NCI-H1436 treated with DMSO at 0.1 percent for 48 hours (cell line): ENCODE results near the gene PBX2.
A peak's percentile ranks its signal among the peaks of the same experiment; 100 is the strongest.

ENCODE experiments used
- DNase-seq: peaks from one replicate; lab custom pipeline; 2025; lab: John Stamatoyannopoulos, UW

Gene PBX2

DNA sequence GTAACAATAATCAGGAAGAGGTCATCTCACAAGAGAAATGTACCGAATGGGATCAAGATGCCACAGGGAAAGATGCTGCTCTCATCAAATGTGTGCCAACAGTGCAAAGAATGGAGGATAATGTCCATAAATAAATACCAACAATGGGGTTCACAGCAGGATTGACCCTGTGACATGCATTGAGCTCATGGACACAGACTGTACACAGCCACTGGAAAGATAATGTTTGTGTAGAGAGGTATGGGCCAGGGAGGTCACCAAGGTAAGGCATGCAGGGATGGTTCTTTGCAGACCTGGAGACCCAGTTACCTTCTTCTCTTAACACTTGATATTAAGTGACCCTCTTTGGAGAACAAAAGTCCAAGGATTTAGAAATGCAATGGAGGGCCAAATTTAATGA lies 15.6 kb downstream of the PBX2 start:
- no peak for DNase-seq

DNA sequence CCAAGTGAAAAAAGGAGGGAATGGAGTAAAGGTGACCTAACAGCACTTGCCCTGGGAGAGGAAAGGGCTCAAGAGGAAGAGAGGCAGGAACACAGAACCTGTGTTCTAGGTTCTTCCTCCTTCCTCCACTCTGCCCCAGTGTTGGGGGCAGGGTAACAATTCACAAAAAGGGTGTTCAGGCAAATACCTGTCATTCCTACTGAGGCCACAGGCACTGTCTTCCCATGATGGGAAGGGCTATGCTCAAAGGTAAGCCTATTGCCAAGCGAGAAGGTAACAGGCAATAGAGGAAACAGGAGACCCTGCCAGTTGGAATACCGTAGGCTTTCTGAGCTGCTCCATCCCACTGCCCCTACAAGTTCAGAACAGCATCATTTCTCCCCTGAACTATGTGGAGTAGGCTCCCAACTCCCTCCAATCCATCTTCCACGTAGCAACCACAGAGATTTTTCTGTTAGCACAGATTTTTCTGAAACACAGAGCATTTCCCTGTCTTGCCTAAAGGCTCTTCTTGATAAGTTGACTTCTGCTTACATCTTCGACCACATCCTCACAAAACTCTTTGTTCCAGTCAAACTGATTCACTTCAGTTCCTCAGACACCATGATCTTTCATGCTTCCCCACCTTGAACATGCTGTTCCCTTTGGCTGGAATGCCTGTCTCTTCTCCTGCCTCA lies 16.8 kb downstream of the PBX2 start:
- DNase-seq: no peak

DNA sequence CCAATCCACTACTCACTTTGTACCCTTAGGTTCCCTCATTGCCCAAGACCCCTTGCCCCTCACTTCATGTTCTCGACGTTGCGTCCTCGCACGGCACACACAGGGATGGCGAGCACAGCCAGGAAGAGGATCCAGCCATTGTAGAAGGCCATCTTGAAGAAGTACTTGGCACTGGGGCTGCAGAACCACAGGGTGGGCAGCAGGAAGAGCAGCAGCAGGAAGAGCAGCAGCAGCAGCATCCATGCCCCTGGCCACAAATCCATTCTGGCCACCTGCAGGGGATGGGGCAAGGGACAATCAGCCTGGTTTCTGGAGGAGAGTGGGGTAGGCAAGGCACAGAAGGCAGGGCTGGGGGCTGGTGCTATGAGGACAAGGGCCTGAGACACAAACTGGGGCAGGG lies 18.8 kb downstream of the PBX2 start:
- DNase-seq: no peak

DNA sequence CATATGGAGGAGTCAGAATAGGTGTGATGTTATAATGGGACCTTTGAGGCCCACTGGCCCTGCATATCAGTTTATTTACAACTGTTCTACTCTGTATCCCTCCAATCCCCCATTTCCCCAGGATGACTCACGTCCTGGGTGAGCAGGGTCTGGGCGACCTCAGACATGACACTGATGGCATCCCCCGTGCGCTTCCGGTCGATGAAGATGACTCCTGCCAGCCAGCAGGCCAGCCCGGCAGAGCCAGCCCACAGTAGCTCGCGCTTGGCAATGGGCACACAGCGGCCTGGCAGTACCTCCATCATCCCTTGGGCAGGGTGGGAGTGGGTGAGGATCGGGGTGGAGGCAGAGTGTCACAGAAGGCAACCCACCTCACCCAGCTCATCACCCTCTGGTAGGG lies 19.7 kb downstream of the PBX2 start:
- DNase-seq: no peak

DNA sequence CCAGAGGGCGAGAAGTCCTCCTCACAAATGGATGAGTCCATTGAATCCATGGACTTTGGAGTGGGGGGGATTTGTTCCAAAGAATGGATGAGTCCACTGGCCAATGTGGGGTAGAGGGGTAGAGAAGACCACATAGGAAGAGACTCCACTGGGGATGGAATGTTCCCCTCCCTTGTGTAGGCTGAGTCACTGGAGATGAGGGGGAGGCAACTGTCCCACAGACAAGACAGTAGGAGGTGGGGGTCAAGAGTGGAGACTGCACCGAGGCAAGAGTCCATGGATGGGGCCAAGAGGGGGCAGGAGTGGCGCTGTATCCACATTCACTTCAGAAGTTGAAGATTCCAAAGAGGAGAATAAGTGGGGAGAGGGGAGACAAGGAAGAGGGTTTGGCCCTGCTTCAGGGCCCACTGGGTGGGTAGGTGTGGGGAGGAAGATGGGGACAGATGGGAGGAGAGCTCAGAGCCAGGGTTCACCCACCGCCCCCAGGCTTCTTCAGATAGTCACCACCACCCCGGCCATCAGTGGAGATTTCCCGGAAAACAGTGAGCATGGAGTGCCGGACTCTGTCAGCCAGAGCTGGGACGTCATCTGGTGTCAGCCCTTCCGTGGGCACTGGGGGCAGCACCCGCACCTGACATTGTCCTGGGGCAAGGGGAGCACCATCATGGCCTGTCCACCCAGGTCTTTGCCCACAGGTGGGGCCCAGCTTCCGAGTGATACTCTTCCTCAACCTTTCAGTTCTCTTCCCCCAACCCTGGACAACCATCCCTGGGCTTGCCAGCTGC lies 21.0 kb downstream of the PBX2 start:
- no peak for DNase-seq

DNA sequence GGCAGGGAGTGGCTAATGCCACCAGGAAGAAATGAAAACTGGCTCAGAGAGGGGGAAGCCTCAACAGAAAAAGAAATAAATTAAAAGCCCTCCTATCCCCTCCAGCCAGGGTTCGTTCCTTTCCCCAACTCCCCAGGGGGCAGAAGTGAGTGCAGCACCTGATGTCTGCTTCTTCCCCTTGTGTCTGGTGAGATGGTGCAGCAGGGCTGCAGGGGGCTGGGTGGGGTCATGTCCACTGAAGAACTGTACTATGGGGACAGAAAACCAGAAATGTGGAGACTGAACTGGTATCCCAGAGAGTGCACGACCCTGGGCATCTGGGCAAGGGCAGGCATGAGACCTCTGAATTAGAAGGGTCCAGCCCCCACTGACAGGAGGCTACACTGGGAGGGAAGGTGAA lies 21.7 kb downstream of the PBX2 start:
- no peak for DNase-seq

DNA sequence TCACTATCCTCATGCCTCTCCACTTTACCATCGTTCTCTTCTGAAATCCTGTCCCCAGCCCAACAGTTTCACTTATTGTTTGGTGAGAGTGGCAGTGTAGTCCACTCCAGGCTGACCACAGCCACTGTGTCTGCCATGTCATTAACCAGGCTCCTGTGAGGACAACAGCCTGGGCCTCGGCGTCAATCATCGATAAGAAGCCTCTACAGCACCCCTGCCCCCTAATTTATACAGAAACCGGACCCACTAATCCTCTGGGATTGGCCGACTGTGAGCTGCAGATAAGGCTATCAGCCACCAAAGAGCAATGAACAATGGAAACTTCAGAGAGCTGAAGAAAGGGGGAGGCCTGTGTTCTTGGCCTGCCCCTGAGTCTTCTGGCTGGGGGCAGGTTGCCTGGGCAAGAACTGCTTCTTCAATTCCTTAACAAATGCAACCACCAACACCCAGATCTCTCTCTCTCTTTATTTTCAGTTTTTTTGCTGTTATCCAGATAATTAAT lies 22.2 kb downstream of the PBX2 start:
- no peak for DNase-seq

DNA sequence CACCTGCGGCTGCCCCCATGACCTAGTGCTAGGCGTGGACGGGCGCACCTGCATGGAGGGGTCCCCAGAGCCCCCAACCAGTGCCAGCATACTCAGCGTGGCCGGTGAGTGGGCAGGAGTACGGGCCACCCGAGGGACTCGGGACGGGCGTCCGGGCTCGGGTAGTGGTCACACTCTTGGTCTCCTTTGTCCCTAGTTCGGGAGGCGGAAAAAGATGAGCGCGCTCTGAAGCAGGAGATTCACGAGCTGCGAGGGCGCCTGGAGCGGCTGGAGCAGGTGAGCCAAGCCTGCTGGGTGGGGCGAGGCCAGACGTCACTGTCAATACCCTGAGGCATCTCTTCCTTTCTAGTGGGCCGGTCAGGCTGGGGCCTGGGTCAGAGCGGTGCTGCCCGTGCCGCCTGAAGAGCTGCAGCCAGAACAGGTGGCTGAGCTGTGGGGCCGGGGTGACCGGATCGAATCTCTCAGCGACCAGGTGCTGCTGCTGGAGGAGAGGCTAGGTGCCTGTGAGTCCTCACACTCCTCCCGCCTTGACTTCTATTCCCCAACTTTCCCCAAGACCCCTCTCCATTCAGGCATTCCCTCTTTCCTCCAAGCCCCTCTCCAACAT lies 22.7 kb downstream of the PBX2 start:
- no peak for DNase-seq

DNA sequence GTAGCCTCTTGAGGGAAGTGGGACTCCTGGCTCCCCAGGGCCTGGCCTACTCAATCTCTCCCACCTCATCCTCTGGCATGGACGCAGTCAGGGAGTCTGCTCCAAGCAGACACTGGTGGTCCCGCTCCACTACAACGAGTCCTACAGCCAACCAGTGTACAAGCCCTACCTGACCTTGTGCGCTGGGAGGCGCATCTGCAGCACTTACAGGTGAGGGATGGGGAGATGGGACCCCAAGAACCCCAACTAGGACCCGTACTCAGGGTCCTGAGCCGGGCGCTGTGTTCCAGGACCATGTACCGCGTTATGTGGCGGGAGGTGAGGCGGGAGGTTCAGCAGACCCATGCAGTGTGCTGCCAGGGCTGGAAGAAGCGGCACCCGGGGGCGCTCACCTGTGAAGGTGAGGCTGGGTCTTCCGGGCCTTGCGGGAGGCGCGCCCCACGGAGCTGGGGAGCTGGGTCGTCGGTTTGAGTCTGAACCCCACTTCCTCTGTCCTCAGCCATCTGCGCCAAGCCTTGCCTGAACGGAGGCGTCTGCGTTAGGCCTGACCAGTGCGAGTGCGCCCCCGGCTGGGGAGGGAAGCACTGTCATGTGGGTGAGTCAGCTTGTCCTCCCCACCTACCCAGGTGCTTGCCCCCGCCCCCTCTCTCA lies 23.5 kb downstream of the PBX2 start:
- DNase-seq: no peak

DNA sequence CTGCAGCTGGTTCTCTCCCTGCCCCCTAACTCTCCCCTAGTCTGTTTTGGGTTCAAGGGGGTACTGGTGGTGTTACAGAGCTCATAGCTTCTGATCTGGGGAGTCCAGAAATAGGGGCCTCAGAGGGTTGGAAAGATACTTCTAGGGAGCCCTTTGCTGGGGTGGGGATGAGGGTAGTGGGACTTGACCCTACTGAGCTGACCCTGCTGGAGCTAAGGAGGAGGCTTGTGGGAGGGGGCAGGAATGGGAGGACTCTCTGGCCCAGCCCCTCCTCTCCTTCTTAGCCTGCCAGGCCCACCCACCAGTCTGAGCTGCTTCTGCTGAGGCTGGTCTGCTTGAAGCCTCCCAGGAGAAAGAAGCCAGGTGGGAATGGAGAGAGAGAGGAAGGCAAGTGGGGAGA lies 25.7 kb downstream of the PBX2 start, which contains the start of gene EGFL8:
Gene EGFL8, plus strand, starts transcription at position 301 of the 400 bp plus-strand sequence. CDS start 1,571 bp downstream, outside the sequence.
- DNase-seq: no peak

DNA sequence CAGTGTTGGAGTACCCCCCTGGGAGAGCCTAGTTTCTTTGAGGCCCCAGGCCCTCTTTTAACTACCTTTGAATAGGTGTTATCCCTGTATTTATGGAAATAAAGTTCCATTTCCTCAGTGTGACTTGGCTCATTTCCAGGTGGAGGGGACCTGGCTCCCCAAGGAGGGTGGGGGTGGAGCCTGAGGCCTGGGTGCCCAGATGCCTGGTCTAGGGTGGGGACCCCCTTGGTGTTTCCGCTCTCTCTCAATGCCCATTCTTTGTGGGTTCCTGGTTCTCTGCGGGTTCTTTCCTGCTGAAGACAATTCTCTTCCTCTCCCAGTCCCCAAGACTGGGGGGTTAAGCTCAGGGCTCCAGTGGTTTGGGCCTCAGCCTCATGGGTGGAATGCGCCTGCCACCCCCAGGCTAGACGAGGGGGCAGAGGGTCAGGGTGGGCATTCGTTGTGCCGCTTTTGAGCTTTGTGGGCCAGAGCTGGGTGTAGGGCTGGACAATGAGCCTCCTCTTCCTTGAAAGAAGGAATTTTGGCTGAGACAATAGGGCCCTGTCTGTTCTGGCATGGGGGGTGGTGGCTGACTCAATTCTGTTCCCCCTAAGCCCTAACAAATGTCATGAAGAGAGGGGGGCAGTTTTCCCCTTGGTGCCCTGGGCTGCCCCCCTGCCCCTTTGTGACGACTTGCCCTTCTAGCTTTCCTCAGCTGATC lies 26.3 kb downstream of the PBX2 start:
- DNase-seq: no peak

DNA sequence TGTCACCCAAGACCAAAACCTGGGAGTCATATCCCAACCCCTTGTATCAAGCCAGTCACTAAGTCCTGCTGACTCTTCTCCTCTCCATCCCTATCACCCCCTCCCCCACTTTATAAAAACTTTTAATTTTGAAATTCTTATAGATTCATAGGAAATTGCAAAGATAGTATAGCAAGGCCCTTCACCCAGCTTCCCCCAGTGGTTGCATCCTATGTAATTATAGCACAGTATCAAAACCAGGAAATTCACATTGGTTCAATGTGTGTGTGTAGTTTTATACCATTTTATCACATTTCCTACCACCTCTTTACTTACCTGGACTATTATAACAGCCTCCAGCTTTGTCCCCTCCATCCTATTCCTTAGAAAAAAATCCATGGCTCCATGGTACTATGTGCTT lies 31.9 kb downstream of the PBX2 start:
- no peak for DNase-seq

DNA sequence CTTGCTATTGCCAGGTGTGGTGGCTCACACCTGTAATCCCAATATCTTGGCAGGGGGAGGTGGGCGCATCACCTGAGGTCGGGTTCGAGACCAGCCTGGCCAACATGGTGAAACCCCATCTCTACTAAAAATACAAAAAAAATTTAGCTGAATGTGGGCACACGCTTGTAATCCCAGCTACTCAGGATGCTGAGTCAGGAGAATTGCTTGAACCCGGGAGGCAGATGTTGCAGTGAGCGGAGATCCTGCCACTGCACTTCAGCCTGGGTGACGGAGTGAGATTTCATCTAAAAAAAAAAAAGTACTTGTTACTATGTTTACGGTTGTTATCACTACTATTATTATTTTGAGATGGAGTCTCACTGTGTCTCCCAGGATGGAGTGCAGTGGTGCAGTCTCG lies 33.1 kb downstream of the PBX2 start:
- DNase-seq: no peak

DNA sequence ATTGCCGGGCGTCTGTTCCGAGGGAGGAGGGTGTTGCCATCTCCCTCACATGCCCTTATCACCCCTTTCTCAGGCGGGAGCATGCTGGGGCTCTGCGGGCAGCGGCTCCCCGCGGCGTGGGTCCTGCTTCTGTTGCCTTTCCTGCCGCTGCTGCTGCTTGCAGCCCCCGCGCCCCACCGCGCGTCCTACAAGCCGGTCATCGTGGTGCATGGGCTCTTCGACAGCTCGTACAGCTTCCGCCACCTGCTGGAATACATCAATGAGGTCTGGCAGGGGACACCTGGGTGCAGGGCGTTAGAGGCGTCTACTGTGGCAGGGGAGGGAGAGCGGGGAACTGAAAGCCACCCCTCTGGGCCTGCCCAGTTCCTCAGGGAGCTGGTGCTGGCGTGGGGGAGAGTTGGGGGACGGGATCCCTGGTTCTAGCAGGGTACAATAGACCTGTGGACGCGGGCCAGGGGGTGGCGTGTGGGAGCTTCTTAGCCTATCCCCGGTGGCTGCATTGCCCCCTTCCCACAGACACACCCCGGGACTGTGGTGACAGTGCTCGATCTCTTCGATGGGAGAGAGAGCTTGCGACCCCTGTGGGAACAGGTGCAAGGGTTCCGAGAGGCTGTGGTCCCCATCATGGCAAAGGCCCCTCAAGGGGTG lies 35.4 kb downstream of the PBX2 start:
- no peak for DNase-seq

DNA sequence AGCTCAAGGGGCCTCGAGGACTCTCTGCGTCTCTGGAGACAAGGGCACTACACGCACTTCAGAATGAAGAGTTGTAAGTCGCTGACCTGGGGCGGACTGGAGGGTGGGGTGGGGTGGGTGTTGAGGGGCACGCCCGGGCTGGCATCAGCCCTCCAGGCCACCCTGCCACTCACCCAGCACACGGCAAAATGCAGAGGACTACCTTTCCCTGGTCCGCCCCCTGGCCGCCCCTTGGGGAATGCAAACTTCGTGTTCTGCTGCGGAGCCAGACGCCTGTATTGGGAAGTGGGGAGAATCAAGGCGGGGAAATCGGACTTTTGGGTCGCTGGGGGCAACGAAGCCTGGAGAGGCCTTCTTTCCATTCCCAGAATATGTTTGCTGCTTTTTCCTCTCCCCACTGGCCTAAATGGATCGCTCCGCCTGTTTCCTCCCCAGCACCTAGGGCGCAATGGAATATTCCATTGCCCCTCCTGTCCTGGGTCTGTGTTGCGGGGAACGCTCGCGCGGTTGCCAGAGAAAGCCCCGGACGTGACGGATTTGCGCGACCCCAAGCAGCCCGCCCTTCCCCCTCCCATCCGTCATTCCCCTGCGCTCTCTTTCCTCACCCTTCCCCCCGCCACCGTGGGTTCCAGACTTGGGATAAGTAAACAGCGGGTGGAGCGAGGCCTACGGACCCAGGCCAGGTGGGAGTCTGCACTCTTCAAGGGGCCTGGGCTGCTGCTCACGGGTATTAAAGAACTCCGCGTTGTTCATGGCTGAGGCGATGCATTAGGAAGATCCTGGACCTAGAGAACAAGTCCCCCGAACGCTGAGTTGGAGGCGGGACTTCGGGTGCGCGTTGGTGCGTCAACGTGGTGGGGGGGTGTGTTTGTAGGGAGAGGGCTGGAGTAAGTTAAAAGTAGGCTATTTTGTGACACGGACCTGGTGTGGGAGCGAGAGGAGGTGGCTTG lies 36.2 kb downstream of the PBX2 start, which contains the start of gene PPT2:
Gene PPT2, plus strand, starts transcription at position 578 of the 950 bp plus-strand sequence. CDS start 454 bp downstream, outside the sequence.
- peak; percentile 41 for DNase-seq

DNA sequence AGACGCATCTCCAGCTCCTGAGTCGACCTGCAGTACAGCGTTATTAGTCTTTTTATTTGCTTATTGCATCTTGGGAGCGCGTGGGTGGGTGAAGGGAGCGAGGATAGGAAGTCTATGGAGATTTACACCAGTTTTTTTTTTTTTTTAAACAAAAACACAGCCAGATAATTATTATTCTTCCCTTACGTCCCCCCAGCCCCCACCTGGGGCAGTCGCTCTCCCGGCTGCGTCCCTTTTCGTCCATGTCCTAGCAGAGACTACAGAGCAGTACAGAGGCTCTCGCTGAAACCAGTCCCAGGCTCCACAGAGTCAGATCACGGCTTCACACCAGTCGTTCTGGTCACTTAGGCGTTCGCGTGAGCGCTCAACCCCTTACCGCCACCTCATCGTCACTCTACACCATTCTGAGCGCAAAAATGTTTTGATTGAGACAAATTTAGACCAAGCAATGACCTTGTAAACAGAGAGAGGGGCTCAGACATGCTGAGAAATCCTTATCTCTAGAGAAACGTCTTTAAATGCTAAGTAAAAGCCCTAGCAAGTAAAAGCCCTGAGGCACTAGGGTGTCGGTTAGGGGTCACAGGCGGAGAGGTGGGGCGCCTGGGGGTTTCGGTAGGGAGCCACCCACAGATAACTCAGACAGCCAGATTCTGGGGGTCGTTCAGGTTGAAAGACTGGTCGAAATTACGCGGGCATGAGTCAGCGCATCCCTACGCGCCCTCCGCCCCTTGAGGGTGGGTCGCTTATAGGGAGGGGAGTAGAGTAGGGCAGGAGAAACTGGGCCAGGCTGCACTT lies 37.0 kb downstream of the PBX2 start:
- DNase-seq: no peak

DNA sequence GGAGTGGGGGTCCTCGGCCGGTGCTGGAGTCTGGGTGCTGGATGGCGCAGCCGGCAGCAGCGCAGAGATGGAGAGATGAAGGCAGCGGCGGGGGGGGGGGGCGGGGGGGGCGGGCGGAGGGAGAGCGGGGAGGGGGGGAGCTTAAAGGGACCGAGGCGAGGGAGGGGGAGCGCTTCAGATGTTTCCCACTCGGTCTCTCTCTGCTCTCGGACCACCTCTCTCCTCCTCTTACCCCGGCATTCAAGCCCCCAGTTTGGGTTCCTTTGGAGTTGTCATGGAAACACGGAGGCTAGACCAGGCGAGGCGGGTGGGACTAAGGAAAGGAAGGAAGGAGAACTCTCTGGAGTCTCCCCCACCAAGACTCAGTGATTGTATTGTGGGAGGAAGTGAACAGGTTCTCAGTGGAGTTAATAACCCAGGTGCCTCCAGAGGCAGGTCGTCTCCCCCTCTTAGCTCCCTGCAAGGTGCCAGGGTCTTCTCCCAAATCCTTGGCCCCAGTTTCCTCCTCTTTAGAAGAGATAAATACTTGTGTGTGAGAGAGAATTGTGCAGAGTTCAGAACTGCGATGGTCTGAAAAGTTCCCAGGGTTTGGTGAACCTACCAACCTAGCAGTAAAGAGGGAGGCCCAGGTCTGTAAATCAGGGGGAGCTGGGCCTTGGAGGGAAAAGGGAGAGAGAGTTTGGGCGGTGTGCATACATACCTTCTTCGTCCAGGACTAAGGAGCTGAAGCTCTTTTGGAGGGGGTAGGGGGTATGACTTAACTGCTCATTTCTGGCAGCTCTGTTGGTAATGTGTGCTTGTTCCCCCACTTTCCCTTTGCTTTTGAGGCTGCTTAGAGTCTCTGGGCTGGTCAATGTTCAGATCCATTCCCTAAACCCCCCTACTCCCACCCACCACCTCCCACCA lies 37.9 kb downstream of the PBX2 start, which contains the start of gene PRRT1:
Gene PRRT1, minus strand, starts transcription at position 77 of the 906 bp plus-strand sequence. CDS start 112 bp downstream, outside the sequence.
- DNase-seq: no peak
